GM12801 (cell line): Measurements from ENCODE around the gene DHRS11.

ENCODE experiments used
- TF ChIP-seq, protein P1 (sequence below): IDR thresholded peaks from one replicate; pipeline ENCODE4 v1.5.1; 2011; ENCODE audit warnings: control low read depth; ENCODE audit not compliant: insufficient read length; ENCODE audit errors: extremely low read depth

The DHRS11 gene

DNA sequence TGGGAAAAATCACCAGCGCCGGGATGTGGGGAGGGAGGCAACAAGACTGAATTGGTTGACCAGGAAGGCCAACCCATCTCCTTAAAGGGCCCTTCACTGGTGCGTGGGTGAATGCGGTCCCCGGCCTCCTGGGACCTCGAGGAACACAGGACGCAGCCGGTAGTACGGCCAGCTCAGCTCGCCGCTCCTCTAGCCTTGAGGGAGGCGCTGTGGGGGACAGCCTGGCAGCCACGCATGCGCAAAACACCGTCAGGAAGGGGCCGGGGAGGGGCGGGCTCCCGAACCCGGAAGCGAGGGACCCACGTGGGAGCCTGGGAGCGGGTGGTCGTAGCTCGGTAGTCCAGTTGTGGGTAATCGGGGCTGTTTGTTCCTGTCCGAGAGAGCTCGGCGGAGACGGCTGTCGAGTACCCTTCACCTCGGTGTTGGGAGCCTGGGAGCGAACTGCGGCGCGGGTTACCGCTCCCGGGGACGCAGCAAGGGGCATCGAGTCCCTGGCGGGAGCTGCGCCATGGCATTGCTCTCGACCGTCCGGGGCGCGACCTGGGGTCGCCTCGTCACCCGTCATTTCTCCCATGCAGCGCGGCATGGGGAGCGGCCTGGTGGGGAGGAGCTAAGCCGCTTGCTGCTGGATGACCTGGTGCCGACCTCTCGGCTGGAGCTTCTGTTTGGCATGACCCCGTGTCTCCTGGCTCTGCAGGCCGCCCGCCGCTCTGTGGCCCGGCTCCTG lies 9.8 kb downstream of the DHRS11 start, which contains the start of gene MRM1:
Gene MRM1, plus strand, starts transcription at position 281 of the 727 bp plus-strand sequence. Its CDS starts 228 bp downstream, at position 509.
- TF ChIP-seq, protein P1, sequence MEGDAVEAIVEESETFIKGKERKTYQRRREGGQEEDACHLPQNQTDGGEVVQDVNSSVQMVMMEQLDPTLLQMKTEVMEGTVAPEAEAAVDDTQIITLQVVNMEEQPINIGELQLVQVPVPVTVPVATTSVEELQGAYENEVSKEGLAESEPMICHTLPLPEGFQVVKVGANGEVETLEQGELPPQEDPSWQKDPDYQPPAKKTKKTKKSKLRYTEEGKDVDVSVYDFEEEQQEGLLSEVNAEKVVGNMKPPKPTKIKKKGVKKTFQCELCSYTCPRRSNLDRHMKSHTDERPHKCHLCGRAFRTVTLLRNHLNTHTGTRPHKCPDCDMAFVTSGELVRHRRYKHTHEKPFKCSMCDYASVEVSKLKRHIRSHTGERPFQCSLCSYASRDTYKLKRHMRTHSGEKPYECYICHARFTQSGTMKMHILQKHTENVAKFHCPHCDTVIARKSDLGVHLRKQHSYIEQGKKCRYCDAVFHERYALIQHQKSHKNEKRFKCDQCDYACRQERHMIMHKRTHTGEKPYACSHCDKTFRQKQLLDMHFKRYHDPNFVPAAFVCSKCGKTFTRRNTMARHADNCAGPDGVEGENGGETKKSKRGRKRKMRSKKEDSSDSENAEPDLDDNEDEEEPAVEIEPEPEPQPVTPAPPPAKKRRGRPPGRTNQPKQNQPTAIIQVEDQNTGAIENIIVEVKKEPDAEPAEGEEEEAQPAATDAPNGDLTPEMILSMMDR: no peak

DNA sequence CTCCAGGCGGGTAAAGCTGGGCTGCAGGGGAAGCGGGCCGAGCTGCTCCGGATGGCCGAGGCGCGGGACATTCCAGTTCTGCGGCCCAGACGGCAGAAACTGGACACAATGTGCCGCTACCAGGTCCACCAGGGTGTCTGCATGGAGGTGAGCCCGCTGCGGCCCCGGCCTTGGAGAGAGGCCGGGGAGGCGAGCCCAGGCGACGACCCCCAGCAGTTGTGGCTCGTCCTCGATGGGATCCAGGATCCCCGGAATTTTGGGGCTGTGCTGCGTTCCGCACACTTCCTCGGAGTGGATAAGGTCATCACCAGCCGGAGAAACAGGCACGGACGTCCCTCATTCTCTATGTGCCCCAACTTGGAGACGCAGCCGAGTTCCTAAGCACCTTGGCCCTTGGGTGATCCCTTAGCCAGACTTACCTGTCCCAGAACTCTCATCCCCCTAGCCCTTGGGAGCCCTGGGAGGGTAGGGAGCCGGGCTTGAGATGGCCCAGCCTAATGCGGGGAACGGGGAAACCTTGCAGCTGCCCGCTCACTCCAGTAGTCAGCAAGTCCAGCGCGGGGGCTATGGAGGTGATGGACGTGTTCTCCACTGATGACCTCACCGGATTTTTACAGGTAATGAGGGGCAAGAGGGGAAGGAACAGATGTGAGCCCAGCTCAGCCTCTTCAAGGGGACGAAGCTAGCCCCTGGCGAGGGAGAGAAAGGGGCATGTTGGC lies 10.5 kb downstream of the DHRS11 start:
- TF ChIP-seq, protein P1: no peak

DNA sequence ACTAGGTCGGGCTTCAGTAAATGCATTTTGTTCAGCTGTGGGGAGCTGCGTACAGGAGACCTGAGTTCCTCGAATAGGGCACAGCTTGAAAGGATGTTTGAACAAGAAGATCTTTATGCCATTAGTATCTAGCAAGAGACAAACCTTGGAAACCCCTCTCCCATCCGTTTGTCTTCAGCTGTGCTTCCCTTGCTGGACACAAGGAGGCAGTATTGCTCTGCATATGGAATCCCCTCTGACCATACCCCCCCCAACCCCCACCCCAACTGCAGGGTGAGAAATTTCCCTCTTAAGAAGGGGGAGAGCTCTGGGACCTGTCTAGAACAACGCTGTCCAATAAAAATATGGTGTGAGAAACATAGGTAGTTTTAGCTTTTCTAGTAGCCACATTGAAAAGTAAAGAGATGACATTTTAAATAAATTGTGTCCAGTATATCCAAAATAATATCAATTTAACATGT lies 11.3 kb downstream of the DHRS11 start:
- TF ChIP-seq, protein P1: no peak

DNA sequence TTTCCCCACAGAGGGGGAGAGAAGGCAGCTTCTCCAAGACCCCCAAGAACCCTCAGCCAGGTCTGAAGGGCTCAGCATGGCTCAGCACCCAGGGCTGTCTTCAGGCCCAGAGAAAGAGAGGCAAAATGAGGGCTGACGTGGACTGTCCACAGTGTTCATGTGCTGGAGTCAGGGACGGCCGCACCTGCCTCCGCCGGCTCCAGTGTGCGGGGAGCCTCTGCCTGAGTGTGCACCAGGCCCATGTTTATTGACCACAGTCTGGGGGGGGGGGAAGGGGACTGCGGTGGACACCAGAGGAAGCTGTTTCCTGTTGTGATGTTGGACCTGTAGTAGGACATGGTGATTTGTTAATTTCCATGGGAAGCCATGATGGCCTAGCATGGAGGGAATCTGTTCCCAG lies 16.6 kb downstream of the DHRS11 start:
- TF ChIP-seq, protein P1: no peak

DNA sequence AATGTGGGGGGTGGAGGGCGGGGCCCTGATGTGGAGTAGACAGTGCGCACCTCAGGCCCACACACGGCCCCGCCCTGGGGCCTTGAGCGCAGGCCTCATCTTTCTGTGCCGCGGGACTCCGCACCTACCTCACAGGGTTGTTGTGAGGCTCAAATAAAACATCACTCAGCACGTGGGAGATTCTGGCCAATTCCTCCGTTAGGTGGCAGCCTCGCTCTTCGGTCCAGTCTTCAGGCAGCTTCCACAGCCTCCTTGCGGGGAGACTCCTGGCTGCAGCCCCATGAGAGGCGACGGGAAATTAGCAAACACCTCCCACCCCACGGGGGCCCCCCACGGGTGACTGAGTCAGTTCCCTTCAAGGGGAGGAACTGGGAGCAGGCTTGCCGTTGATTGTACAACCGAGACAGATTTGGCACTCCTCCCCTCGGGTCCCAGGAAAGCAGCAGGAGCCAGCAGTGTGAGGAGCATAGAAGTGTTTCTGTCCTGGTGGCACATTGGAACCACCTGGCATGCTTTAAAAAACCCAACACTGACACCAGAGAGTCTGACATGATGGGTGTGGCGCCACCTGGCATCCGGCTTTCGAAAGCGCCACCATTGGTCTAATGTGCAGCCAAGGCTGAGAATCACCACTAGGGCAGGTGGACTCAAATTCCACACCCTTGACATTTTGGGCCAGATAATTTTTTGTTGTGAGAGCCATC lies 17.3 kb downstream of the DHRS11 start:
- TF ChIP-seq, protein P1: no peak

DNA sequence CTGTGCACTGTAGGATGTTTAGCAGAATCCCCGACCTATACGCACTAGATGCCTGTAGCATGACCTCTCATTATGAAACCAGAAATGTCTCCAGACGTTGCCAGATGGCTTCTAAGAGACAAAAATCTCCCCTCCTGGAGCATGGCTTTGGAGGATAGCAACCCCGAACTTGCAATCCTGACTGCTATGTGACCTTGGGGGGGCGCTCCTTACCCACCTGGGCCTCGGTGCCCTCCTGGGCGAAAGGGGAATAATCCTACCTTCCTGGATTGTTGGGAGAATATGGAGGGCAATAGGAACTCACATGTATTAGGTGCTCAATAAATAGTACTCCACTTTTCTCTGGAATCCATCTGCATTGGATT lies 17.8 kb downstream of the DHRS11 start:
- TF ChIP-seq, protein P1: no peak

DNA sequence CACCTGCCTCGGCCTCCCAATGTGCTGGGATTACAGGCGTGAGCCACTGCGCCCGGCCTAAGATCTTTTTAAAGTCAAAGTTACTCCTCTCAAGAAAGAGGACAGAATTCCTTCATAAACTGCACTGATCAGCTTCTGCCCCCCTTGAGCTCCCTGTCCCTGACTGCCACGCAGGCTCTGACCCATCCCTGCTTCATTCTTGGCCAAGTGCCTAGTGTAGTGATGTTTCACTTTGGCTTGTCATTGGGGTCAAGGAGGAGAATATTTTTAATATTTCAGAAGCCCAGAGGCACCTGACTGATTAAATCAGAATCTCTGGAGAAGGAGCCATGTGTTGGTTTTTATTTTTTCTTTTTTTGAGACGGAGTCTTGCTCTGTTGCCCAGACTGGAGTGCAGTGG lies 18.8 kb downstream of the DHRS11 start:
- TF ChIP-seq, protein P1: no peak
